ENCODE measurements around the gene EHMT1. TPM values are rescaled to one million over a fixed set of nuclear protein-coding genes. Genes with fewer than 3 reads are reported as not detected.
"Not testable (repeated sequence)": the region's sequence is repeated elsewhere in the genome, so short reads cannot be mapped to it uniquely, and the experiment has no call there.

The EHMT1 gene
- total RNA-seq, 1 experiment from 2014 or later: 85.4 TPM

- no peak for DNase-seq (ENCODE audit: low spot score)
Measured at GRCh38 chr9:137716694-137717287, 98.0 kb downstream of the EHMT1 start.

DNA sequence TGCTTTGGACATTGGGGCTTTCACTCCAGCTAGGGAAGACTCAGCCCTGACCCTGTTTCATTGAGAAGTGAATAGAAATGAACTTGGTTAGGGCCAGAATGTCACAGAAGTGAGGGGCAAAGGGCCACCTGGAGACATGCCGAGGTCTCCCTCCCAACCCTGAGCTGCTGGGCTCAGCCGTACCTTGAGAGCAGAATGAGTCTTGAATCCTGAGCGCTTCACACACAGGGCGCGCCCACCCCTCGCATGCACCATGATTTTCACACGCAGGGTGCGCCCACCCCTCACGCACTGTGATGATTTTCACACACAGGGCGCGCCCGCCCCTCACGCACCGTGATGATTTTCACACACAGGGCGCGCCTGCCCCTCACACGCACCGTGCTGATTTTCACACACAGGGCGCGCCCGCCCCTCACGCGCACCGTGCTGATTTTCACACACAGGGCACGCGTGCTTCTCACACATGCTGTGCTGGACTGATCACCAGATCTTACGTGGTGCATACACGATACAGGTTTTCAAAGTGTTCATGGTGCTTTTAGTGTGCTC lies 99.0 kb downstream of the EHMT1 start:
- no peak for DNase-seq (ENCODE audit: low spot score)

- DNase-seq (ENCODE audit: low spot score): no peak
Measured at GRCh38 chr9:137719194-137719593, 100.4 kb downstream of the EHMT1 start.

GRCh38 chr9:137720571-137721110 lies 101.8 kb downstream of the EHMT1 start:
- DNase-seq (ENCODE audit: low spot score): no peak

DNA sequence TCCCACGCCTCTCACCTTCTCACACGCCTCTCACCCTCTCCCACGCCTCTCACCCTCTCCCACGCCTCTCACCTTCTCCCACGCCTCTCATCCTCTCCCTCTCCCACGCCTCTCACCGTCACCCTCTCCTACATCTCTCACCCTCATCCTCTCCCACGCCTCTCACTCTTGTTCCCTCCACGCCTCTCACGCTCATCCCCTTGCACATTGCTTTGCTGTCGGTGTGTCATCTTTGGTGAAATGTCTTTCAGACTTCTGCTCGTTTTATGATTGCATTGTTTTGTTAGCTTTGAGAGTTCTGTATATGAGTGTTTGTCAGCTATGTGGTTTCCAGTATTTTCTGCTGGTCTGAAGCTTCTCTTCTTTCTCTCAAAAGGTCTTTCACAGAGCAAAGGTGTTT lies 102.7 kb downstream of the EHMT1 start:
- DNase-seq (ENCODE audit: low spot score): no peak

DNA sequence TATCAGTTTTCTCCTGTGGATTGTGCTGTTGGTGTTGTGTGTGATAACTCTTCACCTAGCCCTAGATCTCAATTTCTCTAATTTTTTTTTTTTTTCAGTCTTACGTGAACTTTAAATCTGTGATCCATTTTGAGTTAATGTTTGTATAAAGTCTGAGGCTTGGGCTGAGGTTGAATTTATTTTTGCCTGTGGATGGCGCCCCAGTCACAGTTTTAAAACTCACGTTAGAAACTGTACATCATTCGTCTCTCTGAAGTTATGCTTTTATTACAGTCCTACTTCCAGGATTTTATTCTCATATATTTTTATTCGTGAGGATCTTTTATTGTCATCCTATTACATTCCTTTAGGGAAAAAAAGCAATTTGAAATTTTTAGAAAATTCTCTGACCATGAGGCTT lies 103.1 kb downstream of the EHMT1 start:
- DNase-seq (ENCODE audit: low spot score): no peak

GRCh38 chr9:137722481-137722880 lies 103.7 kb downstream of the EHMT1 start:
- no peak for DNase-seq (ENCODE audit: low spot score)

GRCh38 chr9:137723356-137723755 lies 104.6 kb downstream of the EHMT1 start:
- DNase-seq (ENCODE audit: low spot score): not testable (repeated sequence)

GRCh38 chr9:137723783-137724445 lies 105.1 kb downstream of the EHMT1 start:
- DNase-seq (ENCODE audit: low spot score): no peak

GRCh38 chr9:137724818-137725240 lies 106.0 kb downstream of the EHMT1 start:
- no peak for DNase-seq (ENCODE audit: low spot score)

DNA sequence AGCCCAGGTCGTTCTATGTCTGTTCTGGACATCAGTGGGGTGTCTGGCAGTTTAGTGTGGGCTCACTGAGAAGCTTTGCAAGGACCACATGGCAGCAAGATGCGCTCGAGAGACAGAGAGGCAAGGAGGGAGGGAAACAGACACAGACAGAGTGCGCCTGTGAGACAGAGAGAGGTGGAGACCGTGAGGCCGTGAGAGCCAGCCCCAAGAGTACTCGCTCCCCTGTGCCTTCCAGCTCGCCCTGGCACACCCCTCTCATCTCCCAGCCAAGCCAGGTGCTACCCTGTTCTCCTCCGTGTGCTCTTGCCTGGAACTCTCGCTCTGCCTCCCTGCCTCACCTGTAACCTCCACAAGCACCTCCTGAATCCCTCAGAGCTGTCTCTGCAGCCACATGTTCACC lies 106.8 kb downstream of the EHMT1 start:
- DNase-seq (ENCODE audit: low spot score): no peak

GRCh38 chr9:137726336-137726735 lies 107.5 kb downstream of the EHMT1 start:
- DNase-seq (ENCODE audit: low spot score): not testable (repeated sequence)

- DNase-seq (ENCODE audit: low spot score): no peak
Measured at GRCh38 chr9:137726764-137727163, 108.0 kb downstream of the EHMT1 start.

- no peak for DNase-seq (ENCODE audit: low spot score)
Measured at GRCh38 chr9:137727716-137728115, 108.9 kb downstream of the EHMT1 start.

DNA sequence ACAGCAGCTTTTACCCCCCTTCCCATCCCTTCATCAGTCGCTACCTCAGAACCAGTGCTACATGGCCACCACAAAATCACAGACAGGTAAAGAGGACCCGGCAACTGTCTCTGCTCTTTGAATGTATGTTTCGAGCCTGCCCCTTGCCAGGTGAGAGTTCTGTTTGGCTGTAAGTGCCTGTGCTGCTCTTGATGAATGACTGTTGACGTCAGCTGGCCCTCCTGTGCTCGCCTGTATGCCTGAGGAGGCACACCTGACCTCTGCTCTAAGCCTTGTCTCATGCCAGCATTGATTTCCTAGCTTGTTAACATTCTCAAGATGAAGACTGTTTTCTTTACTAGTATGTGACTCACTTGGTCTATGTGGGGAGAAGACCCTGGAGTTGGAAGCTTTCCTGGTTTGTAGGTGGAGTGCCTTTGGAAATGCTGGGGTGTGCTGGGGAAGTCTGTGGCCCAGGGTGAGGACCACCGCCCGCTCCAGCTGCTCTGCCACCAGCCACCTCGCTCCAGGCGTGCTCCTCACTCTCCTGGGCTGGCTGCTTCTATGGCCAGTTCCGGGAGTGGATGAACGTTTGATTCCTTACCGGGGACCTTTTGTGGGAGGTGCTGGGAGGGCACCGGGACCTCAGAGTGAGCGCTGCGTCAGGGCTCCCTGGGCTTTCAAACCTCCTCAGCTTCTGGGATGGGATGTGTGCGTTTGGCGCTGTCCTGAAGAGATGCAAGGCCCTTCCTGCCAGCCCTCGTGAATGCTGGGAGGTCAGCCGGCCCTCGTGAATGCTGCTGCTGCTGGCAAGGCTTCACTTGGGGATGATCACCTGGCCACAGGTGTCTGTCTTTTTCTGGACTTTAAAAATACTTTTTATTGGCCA lies 109.9 kb downstream of the EHMT1 start:
- no peak for DNase-seq (ENCODE audit: low spot score)

GRCh38 chr9:137731216-137731946 lies 112.6 kb downstream of the EHMT1 start:
- DNase-seq (ENCODE audit: low spot score): no peak

- DNase-seq (ENCODE audit: low spot score): no peak
Measured at GRCh38 chr9:137731947-137732813, 113.4 kb downstream of the EHMT1 start.

DNA sequence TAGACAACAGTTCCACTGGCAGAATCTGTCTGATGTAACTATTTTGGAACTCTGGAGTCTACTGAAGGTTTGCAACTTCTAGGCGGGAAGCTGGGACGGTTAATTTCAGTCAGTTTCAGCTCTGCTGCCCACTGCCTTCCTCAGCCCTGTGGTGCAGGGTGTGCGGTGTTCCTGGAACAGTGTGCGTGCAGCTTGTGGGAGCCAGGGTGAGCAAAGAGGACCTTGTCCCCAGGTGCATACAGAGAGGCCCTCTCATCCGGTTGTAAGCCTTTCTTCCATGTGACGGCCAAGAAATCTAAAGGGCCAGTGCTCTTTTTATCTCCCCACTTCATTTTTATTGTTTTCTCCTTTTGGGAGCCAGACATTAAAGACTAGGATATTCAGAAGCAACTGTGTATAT lies 114.6 kb downstream of the EHMT1 start:
- DNase-seq (ENCODE audit: low spot score): no peak

- DNase-seq (ENCODE audit: low spot score): no peak
Measured at GRCh38 chr9:137734181-137734580, 115.4 kb downstream of the EHMT1 start.

DNA sequence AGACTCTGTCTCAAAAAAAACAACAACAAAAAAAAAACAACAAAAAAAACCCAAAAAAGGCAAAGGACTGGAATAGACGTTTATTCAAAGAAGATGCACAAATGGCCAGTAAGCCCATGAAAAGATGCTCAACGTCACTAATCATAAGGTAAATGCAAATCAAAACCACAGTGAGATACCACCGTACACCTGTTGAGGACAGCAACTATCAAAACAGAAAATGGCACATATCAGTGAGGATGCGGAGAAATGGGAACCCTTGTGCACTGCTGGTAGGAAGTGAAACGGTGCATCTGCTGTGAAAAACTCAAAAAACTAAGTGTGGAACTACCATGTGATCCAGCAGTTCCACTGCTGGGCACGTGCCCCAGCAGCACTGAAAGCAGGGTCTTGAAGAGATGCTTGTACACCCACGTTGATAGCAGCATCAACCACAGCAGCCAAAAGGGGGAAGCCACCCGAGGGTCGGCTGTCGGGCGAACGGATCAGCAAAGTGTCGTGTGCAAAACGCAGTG lies 119.4 kb downstream of the EHMT1 start:
- not testable (repeated sequence) for DNase-seq (ENCODE audit: low spot score)

Data from HT-29 (cell line).